Activated naive CD8-positive, alpha-beta T cell treated with anti-CD3 and anti-CD28 coated beads, Interleukin-2, amount 50 U/mL, for 24 hours (primary cell): ENCODE measurements around the gene ASIC2.

Source experiments
- ATAC-seq: fragments of 150-1000 bp; cut with Tn5 transposase; one replicate; pipeline ENCODE4 v1.10.0; 2021
- DNase-seq: peaks from one replicate; pipeline ENCODE4 v3.0.0; 2021
- H3K27ac Mint-ChIP-seq: one replicate; pipeline ENCODE4 v1.8.0; 2021; ENCODE audit warnings: mild to moderate bottlenecking, mixed read lengths
- H3K27me3 Mint-ChIP-seq: one replicate; pipeline ENCODE4 v1.8.0; 2021; ENCODE audit warnings: mixed read lengths
- H3K36me3 Mint-ChIP-seq: one replicate; pipeline ENCODE4 v1.8.0; 2021; ENCODE audit warnings: low read depth, mixed read lengths
- H3K4me1 Mint-ChIP-seq: one replicate; pipeline ENCODE4 v1.8.0; 2021; ENCODE audit warnings: mixed read lengths
- H3K4me3 Mint-ChIP-seq: one replicate; pipeline ENCODE4 v1.8.0; 2021; ENCODE audit warnings: mild to moderate bottlenecking, moderate library complexity, mixed read lengths
- H3K9me3 Mint-ChIP-seq: one replicate; pipeline ENCODE4 v1.8.0; 2021; ENCODE audit warnings: mixed read lengths

ASIC2 gene

GRCh38 chr17:33218698-33219601, 74.1 kb downstream of the ASIC2 start:
- ATAC-seq, result no peak
- Mint-ChIP-seq H3K4me1 (no peaks in the 10 kb centered on the region), H3K9me3 (no peaks in the 10 kb centered on the region), H3K36me3 (no peaks in the 10 kb centered on the region), H3K4me3 (no peak overlapping the region), H3K27me3 (peaks cover 2% of the 10 kb centered on the region), H3K27ac (no peak overlapping the region)
- no peak for DNase-seq

DNA sequence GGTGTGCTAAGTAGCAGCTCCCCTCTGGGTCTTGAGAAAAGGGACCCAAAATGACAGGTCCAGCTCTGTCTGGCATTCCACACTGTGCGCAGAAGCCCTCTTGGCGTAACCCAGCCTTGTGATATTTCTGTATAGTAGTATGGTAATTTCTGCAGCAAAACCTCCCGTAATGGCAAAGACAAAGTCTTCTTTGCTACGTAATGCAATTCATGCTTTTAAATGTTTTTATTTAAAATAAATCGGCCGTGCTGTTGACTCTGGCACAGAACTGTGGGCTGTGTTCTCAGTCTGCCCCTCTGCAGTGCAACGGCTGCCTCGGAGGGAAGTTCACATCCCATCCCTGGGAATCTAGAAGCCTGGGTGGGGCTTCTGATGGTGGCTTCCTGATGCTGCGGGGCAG, 75.2 kb downstream of the ASIC2 start:
- no peak overlapping the region for H3K27ac Mint-ChIP-seq
- DNase-seq (no peak), ATAC-seq (no peak)
- peaks cover 2% of the 10 kb centered on the region for H3K27me3 Mint-ChIP-seq
- no peak overlapping the region for H3K4me3 Mint-ChIP-seq
- H3K36me3 Mint-ChIP-seq, result no peaks in the 10 kb centered on the region
- H3K4me1 Mint-ChIP-seq, result no peaks in the 10 kb centered on the region
- no peaks in the 10 kb centered on the region for H3K9me3 Mint-ChIP-seq

- no peak for DNase-seq
- Mint-ChIP-seq H3K9me3 (no peaks in the 10 kb centered on the region), H3K27ac (no peak overlapping the region), H3K36me3 (no peaks in the 10 kb centered on the region), H3K4me1 (no peaks in the 10 kb centered on the region), H3K27me3 (peaks cover 5% of the 10 kb centered on the region), H3K4me3 (no peak overlapping the region)
- ATAC-seq, result no peak
Observed at GRCh38 chr17:33214996-33215395, 78.1 kb downstream of the ASIC2 start.

GRCh38 chr17:33210285-33210684, 82.8 kb downstream of the ASIC2 start:
- H3K36me3 Mint-ChIP-seq, result no peaks in the 10 kb centered on the region
- H3K27ac Mint-ChIP-seq, result no peak overlapping the region
- no peaks in the 10 kb centered on the region for H3K9me3 Mint-ChIP-seq
- H3K27me3 Mint-ChIP-seq, result peaks cover 4% of the 10 kb centered on the region
- no peak overlapping the region for H3K4me3 Mint-ChIP-seq
- H3K4me1 Mint-ChIP-seq, result no peaks in the 10 kb centered on the region
- ATAC-seq, result no peak
- DNase-seq, result no peak

- DNase-seq (no peak), ATAC-seq (no peak)
- H3K27ac Mint-ChIP-seq, result no peak overlapping the region
- H3K9me3 Mint-ChIP-seq, result no peaks in the 10 kb centered on the region
- H3K4me1 Mint-ChIP-seq, result no peaks in the 10 kb centered on the region
- no peaks in the 10 kb centered on the region for H3K36me3 Mint-ChIP-seq
- H3K4me3 Mint-ChIP-seq, result no peak overlapping the region
- H3K27me3 Mint-ChIP-seq, result peaks cover 4% of the 10 kb centered on the region
Observed at GRCh38 chr17:33209671-33210070, 83.4 kb downstream of the ASIC2 start.

DNA sequence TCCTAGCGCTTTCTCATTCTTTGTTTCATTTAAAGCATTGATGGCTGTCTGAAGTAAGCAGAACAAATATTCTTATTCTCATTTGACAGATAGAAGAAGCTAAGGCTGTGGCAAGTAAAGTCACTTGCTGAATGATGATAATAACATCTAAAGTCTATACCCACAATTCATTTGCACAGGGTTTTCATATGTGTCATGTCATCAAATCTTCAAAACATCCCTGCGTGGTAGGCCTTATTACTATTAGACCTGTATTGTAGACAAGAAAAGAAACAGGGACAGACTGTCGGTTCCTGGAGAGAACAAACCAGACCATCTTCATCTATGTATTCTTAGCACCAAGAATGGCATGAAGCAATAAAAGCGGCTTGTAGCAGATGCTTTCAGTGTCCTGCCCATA, 85.9 kb downstream of the ASIC2 start:
- Mint-ChIP-seq H3K4me1 (no peaks in the 10 kb centered on the region), H3K27ac (no peak overlapping the region), H3K36me3 (no peaks in the 10 kb centered on the region), H3K9me3 (no peaks in the 10 kb centered on the region), H3K27me3 (peaks cover 7% of the 10 kb centered on the region), H3K4me3 (no peak overlapping the region)
- ATAC-seq, result no peak
- DNase-seq, result no peak

DNA sequence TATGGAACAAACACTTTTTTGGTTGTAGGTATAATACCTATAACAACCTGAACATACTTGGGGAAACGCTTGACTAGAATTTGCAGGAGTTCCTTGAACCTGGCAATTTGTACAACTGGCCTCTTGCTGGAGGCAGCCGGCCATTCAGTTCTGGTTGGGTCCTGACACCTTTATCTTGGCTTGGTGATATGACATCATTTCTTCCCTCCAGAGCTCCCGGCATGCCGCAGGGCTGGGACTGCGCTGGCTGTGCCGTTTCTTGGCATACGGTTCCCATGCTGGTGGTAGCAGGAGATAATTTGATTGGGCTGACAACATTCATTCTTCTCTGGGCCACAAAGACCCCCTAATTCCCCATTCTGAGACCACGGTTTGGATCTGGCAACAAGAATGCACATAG, 87.5 kb downstream of the ASIC2 start:
- H3K4me1 Mint-ChIP-seq, result no peaks in the 10 kb centered on the region
- H3K36me3 Mint-ChIP-seq, result no peaks in the 10 kb centered on the region
- H3K27me3 Mint-ChIP-seq, result peaks cover 7% of the 10 kb centered on the region
- no peak for ATAC-seq
- H3K4me3 Mint-ChIP-seq, result no peak overlapping the region
- no peaks in the 10 kb centered on the region for H3K9me3 Mint-ChIP-seq
- no peak for DNase-seq
- no peak overlapping the region for H3K27ac Mint-ChIP-seq

GRCh38 chr17:33204701-33205100, 88.4 kb downstream of the ASIC2 start:
- DNase-seq (no peak), ATAC-seq (no peak)
- no peak overlapping the region for H3K27ac Mint-ChIP-seq
- H3K4me3 Mint-ChIP-seq, result no peak overlapping the region
- H3K27me3 Mint-ChIP-seq, result peaks cover 4% of the 10 kb centered on the region
- H3K4me1 Mint-ChIP-seq, result no peaks in the 10 kb centered on the region
- no peaks in the 10 kb centered on the region for H3K36me3 Mint-ChIP-seq
- H3K9me3 Mint-ChIP-seq, result no peaks in the 10 kb centered on the region

- no peak for DNase-seq
- Mint-ChIP-seq H3K27ac (no peak overlapping the region), H3K9me3 (no peaks in the 10 kb centered on the region), H3K27me3 (peaks cover 4% of the 10 kb centered on the region), H3K4me1 (no peaks in the 10 kb centered on the region), H3K36me3 (no peaks in the 10 kb centered on the region), H3K4me3 (no peak overlapping the region)
- no peak for ATAC-seq
Observed at GRCh38 chr17:33204156-33204555, 88.9 kb downstream of the ASIC2 start.

GRCh38 chr17:33202796-33203495, 90.1 kb downstream of the ASIC2 start:
- no peak for DNase-seq
- Mint-ChIP-seq H3K4me3 (no peak overlapping the region), H3K27ac (no peak overlapping the region), H3K36me3 (no peaks in the 10 kb centered on the region), H3K9me3 (no peaks in the 10 kb centered on the region), H3K27me3 (peaks cover 4% of the 10 kb centered on the region), H3K4me1 (no peaks in the 10 kb centered on the region)
- no peak for ATAC-seq

DNA sequence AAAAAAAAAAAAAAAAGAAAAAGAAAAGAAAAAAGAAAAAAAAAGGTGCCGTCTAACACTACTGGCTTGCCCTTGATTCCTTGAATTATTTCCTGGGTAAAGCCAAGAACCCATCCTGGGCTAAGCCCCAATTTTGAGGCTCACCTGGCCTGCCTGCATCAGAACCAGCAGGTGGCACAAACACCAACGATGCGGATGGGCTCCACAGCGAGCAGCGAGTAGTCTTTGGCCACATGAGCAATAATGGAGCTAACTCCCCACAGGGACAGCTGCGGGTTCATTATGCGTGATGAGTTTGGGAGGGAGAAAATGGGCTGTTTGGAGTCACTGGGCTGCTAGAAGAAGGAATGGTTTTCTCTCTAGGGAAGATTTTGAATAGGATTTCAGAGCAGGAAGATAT, 91.1 kb downstream of the ASIC2 start:
- Mint-ChIP-seq H3K27ac (no peak overlapping the region), H3K27me3 (peaks cover 3% of the 10 kb centered on the region), H3K4me1 (no peaks in the 10 kb centered on the region), H3K36me3 (no peaks in the 10 kb centered on the region), H3K4me3 (no peak overlapping the region), H3K9me3 (no peaks in the 10 kb centered on the region)
- ATAC-seq (no peak), DNase-seq (no peak)

- Mint-ChIP-seq H3K36me3 (no peaks in the 10 kb centered on the region), H3K27me3 (peaks cover 3% of the 10 kb centered on the region), H3K4me3 (no peak overlapping the region)
Observed at GRCh38 chr17:33201283-33201682, 91.8 kb downstream of the ASIC2 start.

DNA sequence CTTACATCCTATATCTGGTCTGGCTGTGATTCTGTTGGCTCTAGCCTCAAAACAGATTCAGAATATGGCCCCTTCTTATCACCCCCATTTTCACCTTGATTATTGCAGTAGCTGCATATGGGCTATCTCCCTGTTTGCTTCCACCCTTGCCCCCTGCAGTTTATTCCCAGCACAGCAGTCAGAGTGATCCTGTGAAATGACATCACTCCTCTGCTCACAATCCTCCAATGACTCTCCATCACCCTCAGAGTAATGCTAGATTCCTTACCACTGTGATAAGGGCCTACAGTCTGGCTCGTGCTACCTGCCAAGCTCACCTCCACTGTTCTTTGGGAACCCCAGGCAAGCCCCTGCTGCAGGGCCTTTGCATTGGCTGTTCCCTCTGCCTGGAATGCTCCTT, 92.5 kb downstream of the ASIC2 start:
- Mint-ChIP-seq H3K27me3 (peaks cover 3% of the 10 kb centered on the region), H3K4me3 (no peak overlapping the region)
- ATAC-seq, result no peak

More at GRCh38 chr17:33201283-33201682, 91.8 kb downstream of the ASIC2 start:
- Mint-ChIP-seq H3K9me3 (no peaks in the 10 kb centered on the region), H3K4me1 (no peaks in the 10 kb centered on the region), H3K27ac (no peak overlapping the region)
- DNase-seq (no peak), ATAC-seq (no peak)

DNA sequence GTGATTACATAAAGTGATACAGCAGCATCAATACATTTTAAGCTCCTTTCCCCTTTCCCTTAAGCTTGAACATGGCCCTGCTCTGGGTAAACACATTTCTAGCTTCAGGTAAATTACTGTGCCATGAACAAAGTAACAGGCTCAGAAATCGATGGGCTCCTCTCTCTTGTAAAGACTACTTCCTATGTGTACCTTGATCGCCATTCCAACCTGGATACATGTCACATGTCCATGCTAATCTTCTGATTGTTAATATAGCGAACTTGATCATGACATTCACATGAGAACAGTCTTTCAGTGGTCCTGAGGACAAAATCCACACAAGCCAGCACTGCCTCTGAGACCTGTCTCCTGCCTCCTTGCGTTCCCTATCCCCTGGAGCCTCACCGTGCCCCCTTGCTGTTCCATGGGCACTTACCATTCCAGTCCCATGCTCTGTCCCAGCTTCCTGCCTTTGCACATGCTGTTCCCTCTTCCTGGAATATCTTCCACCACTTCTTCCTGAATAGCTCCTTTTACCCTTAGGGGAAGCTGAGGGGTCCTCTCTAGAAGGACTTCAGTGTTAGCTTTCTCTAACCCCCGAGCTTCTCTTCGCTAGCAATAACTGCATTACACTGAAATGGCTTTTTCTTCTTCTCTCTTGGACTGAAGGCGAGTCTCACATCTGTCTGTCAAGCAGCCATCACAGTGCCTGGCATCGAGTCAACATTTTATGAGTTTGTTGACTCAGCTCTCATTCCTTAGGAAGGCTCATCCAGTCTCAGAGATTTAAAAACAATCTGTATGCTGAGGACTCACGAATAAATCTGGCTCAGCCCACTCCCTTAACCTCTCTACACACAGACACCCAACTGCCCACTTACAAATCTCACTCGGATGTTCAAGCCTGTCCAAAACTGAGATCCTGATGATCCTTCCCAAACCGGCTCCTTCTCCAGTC, 93.3 kb downstream of the ASIC2 start:
- H3K4me3 Mint-ChIP-seq, result no peak overlapping the region
- DNase-seq (no peak), ATAC-seq (no peak)
- H3K27ac Mint-ChIP-seq, result no peak overlapping the region
- no peaks in the 10 kb centered on the region for H3K4me1 Mint-ChIP-seq
- H3K27me3 Mint-ChIP-seq, result peaks cover 3% of the 10 kb centered on the region
- no peaks in the 10 kb centered on the region for H3K9me3 Mint-ChIP-seq
- no peaks in the 10 kb centered on the region for H3K36me3 Mint-ChIP-seq

More for the DNA sequence above, 92.5 kb downstream of the ASIC2 start:
- H3K36me3 Mint-ChIP-seq, result no peaks in the 10 kb centered on the region
- H3K9me3 Mint-ChIP-seq, result no peaks in the 10 kb centered on the region
- DNase-seq, result no peak
- H3K27ac Mint-ChIP-seq, result no peak overlapping the region
- H3K4me1 Mint-ChIP-seq, result no peaks in the 10 kb centered on the region
